Activated CD8-positive, alpha-beta memory T cell treated with anti-CD3 and anti-CD28 coated beads for 1 hour (primary cell): ENCODE measurements around the gene BAIAP2.

ENCODE experiments used
- DNase-seq, 2 donors: peaks; one replicate each; pipeline ENCODE4 v3.0.0-alpha.2; 2020; ENCODE audit warnings: low read depth in 1 of 2; ENCODE audit errors: extremely low read depth in 1 of 2

Gene BAIAP2

GRCh38 chr17:81084680-81085419 lies 49.9 kb downstream of the BAIAP2 start:
- DNase-seq, result no peak

- no peak for DNase-seq
Measured at GRCh38 chr17:81085420-81085911, 50.5 kb downstream of the BAIAP2 start.

GRCh38 chr17:81086789-81087551 lies 52.0 kb downstream of the BAIAP2 start:
- no peak for DNase-seq

- DNase-seq, result no peak
Measured at GRCh38 chr17:81090361-81091136, 55.6 kb downstream of the BAIAP2 start.

- DNase-seq, result no peak
Measured at GRCh38 chr17:81091154-81091553, 56.2 kb downstream of the BAIAP2 start.

GRCh38 chr17:81091774-81092517 lies 57.0 kb downstream of the BAIAP2 start:
- no peak for DNase-seq

GRCh38 chr17:81092518-81093095 lies 57.7 kb downstream of the BAIAP2 start:
- no peak for DNase-seq

- DNase-seq, result no peak
Measured at GRCh38 chr17:81093619-81094508, 58.9 kb downstream of the BAIAP2 start.

GRCh38 chr17:81094509-81095382 lies 59.8 kb downstream of the BAIAP2 start:
- DNase-seq, result peak; percentile 73 to 96

- no peak for DNase-seq
Measured at GRCh38 chr17:81095383-81095762, 60.4 kb downstream of the BAIAP2 start.

GRCh38 chr17:81096741-81097133 lies 61.8 kb downstream of the BAIAP2 start:
- DNase-seq, result no peak

GRCh38 chr17:81097134-81097942 lies 62.4 kb downstream of the BAIAP2 start:
- DNase-seq, result peak; percentile 40 to 47

- DNase-seq, result no peak
Measured at GRCh38 chr17:81097943-81098308, 63.0 kb downstream of the BAIAP2 start.

GRCh38 chr17:81099888-81100287 lies 64.9 kb downstream of the BAIAP2 start:
- no peak for DNase-seq

- DNase-seq, result no peak
Measured at GRCh38 chr17:81100668-81101067, 65.7 kb downstream of the BAIAP2 start.

GRCh38 chr17:81101614-81102306 lies 66.8 kb downstream of the BAIAP2 start:
- DNase-seq, result peak; percentile 62 to 82

- no peak for DNase-seq
Measured at GRCh38 chr17:81102352-81102751, 67.4 kb downstream of the BAIAP2 start.
